Astrocyte (in vitro differentiated cells and primary cell): Measurements from ENCODE around the gene NRROS. TPM values are rescaled to one million over a fixed set of nuclear protein-coding genes. Genes with fewer than 3 reads are reported as not detected.

Experiments
- DNase-seq: peaks from one replicate; pipeline ENCODE4 v3.0.0-alpha.2; 2010; ENCODE audit warnings: low read depth
- FAIRE-seq: peaks from 2 replicates; lab custom pipeline; 2011; peaks lifted over from hg19 to GRCh38; lab: Jason Lieb, UNC
- H2AFZ ChIP-seq: 2 replicates; pipeline ENCODE4 v1.6.0; 2012; ENCODE audit warnings: low read depth, low read length, inconsistent platforms
- H3K27ac ChIP-seq: 2 replicates; pipeline ENCODE4 v1.5.1; 2011; ENCODE audit warnings: low read depth, low read length, inconsistent platforms
- H3K27me3 ChIP-seq: 2 replicates; pipeline ENCODE4 v1.6.0; 2011; ENCODE audit warnings: low read length, inconsistent platforms; ENCODE audit not compliant: insufficient read depth
- H3K36me3 ChIP-seq: 2 replicates; pipeline ENCODE4 v1.5.1; 2011; ENCODE audit warnings: low read length, inconsistent platforms; ENCODE audit not compliant: insufficient read depth
- H3K4me1 ChIP-seq: 2 replicates; pipeline ENCODE4 v1.5.1; 2011; ENCODE audit warnings: low read length, inconsistent platforms; ENCODE audit not compliant: insufficient read depth
- H3K4me2 ChIP-seq: 2 replicates; pipeline ENCODE4 v1.6.0; 2012; ENCODE audit warnings: low read length, inconsistent platforms
- H3K4me3 ChIP-seq: 2 replicates; pipeline ENCODE4 v1.5.1; 2011; ENCODE audit warnings: low read depth, mild to moderate bottlenecking, low read length, inconsistent platforms; ENCODE audit not compliant: insufficient read depth
- H3K79me2 ChIP-seq: 2 replicates; pipeline ENCODE4 v1.6.0; 2012; ENCODE audit warnings: mild to moderate bottlenecking, low read length, inconsistent platforms; ENCODE audit not compliant: insufficient read depth
- H3K9ac ChIP-seq: 2 replicates; pipeline ENCODE4 v1.6.0; 2012; ENCODE audit warnings: mild to moderate bottlenecking, low read length, inconsistent platforms
- H3K9me3 ChIP-seq: 2 replicates; pipeline ENCODE4 v1.5.1; 2012; ENCODE audit warnings: low read depth, mild to moderate bottlenecking, low read length, inconsistent platforms; ENCODE audit not compliant: insufficient read depth
- H4K20me1 ChIP-seq: 2 replicates; pipeline ENCODE4 v1.6.0; 2012; ENCODE audit warnings: low read length, inconsistent platforms; ENCODE audit not compliant: insufficient read depth
- H3K27ac Mint-ChIP-seq: one replicate; pipeline ENCODE4 v1.8.0; 2021; ENCODE audit warnings: mild to moderate bottlenecking, mixed read lengths; ENCODE audit not compliant: unreplicated experiment
- H3K27me3 Mint-ChIP-seq: one replicate; pipeline ENCODE4 v1.8.0; 2021; ENCODE audit warnings: low read depth, mixed read lengths; ENCODE audit not compliant: unreplicated experiment
- H3K36me3 Mint-ChIP-seq: one replicate; pipeline ENCODE4 v1.8.0; 2021; ENCODE audit warnings: low read depth, mixed read lengths; ENCODE audit not compliant: unreplicated experiment
- H3K4me1 Mint-ChIP-seq: one replicate; pipeline ENCODE4 v1.8.0; 2021; ENCODE audit warnings: low read depth, mixed read lengths; ENCODE audit not compliant: unreplicated experiment
- H3K4me3 Mint-ChIP-seq: one replicate; pipeline ENCODE4 v1.8.0; 2021; ENCODE audit warnings: mild to moderate bottlenecking, moderate library complexity, mixed read lengths; ENCODE audit not compliant: unreplicated experiment
- H3K9me3 Mint-ChIP-seq: one replicate; pipeline ENCODE4 v1.8.0; 2021; ENCODE audit warnings: mild to moderate bottlenecking, mixed read lengths; ENCODE audit not compliant: unreplicated experiment
- EZH2 ChIP-seq: IDR thresholded peaks from 2 replicates; pipeline ENCODE4 v1.6.1; 2012; ENCODE audit warnings: mild to moderate bottlenecking, low read length, inconsistent platforms; ENCODE audit not compliant: insufficient read depth
- total RNA-seq: library from RNA; stranded (reverse); gene quantifications from 2 replicates; pipeline ENCODE4 v1.2.1, GENCODE V29; 2021
- TF ChIP-seq, protein P1 (sequence below): IDR thresholded peaks from 2 replicates; pipeline ENCODE4 v1.5.1; 2011; ENCODE audit warnings: low read depth, mild to moderate bottlenecking, inconsistent platforms, low read length, moderate library complexity; ENCODE audit not compliant: insufficient read depth

NRROS gene
- total RNA-seq, 1 donor from 2014 or later, result not detected

DNA sequence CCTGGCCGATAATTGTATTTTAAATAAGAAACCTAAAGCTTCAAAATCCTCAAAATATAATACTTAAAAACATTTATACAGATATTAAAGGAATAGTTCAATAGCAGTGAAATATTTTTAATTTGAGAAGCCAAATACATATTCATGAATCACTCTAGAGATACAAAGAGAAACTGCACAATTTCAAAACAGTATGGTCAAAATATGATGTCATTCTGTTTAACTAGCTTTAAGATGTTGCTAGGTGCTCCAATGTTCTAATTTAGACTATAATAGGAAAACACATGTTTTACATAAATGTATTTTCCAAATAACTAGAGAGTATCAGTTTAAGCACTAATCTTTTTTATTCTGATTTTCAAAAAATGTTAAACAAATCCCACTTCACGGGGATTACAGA, 10.3 kb upstream of the NRROS start:
- H3K27me3 ChIP-seq, result peaks cover 5% of the 10 kb centered on the region
- no peaks in the 10 kb centered on the region for H3K9me3 ChIP-seq
- no peak for TF ChIP-seq EZH2
- TF ChIP-seq, protein P1, sequence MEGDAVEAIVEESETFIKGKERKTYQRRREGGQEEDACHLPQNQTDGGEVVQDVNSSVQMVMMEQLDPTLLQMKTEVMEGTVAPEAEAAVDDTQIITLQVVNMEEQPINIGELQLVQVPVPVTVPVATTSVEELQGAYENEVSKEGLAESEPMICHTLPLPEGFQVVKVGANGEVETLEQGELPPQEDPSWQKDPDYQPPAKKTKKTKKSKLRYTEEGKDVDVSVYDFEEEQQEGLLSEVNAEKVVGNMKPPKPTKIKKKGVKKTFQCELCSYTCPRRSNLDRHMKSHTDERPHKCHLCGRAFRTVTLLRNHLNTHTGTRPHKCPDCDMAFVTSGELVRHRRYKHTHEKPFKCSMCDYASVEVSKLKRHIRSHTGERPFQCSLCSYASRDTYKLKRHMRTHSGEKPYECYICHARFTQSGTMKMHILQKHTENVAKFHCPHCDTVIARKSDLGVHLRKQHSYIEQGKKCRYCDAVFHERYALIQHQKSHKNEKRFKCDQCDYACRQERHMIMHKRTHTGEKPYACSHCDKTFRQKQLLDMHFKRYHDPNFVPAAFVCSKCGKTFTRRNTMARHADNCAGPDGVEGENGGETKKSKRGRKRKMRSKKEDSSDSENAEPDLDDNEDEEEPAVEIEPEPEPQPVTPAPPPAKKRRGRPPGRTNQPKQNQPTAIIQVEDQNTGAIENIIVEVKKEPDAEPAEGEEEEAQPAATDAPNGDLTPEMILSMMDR, result no peak
- no peak overlapping the region for H3K4me2 ChIP-seq
- H4K20me1 ChIP-seq, result no peaks in the 10 kb centered on the region
- H3K79me2 ChIP-seq, result no peaks in the 10 kb centered on the region
- no peaks in the 10 kb centered on the region for H3K9me3 Mint-ChIP-seq
- no peak overlapping the region for H3K4me3 Mint-ChIP-seq
- FAIRE-seq (no peak), DNase-seq (no peak)
- H3K9ac ChIP-seq, result no peak overlapping the region
- no peaks in the 10 kb centered on the region for H3K36me3 Mint-ChIP-seq
- no peak overlapping the region for H2AFZ ChIP-seq
- no peak overlapping the region for H3K27ac ChIP-seq
- H3K27me3 Mint-ChIP-seq, result no peaks in the 10 kb centered on the region
- no peak overlapping the region for H3K27ac Mint-ChIP-seq
- H3K4me3 ChIP-seq, result no peak overlapping the region
- H3K4me1 ChIP-seq, result peaks cover 10% of the 10 kb centered on the region
- peaks cover 12% of the 10 kb centered on the region for H3K4me1 Mint-ChIP-seq
- no peaks in the 10 kb centered on the region for H3K36me3 ChIP-seq

DNA sequence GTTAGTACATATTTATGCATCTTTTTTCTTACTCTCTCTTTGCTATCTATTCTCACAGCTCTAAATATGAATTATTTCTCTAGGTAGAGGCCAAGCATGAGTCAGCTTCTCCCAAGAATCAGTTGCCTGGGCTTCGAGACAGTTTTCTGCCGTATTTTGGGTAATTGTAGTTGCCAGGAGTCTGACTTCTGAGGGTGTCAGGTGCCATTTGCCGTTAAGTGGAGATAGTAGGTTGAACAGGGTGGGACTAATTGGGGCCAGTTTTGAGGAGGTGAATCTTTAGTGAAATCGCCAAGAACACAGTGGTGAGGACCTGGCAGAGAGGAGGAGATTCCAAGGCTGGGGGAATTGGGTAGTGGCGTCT, 7.8 kb upstream of the NRROS start:
- Histone ChIP-seq H4K20me1 (no peaks in the 10 kb centered on the region), H3K9me3 (no peaks in the 10 kb centered on the region), H2AFZ (peak overlapping the region; percentile 78), H3K4me2 (peak overlapping the region; percentile 86), H3K36me3 (no peaks in the 10 kb centered on the region), H3K9ac (peak overlapping the region; percentile 85), H3K4me3 (peak overlapping the region; percentile 75), H3K27ac (no peak overlapping the region), H3K4me1 (peaks cover 10% of the 10 kb centered on the region), H3K27me3 (no peaks in the 10 kb centered on the region), H3K79me2 (no peaks in the 10 kb centered on the region)
- FAIRE-seq (no peak), DNase-seq (no peak)
- Mint-ChIP-seq H3K4me3 (peak overlapping the region; percentile 91), H3K27ac (peak overlapping the region; percentile 76), H3K36me3 (no peaks in the 10 kb centered on the region), H3K27me3 (peaks cover 10% of the 10 kb centered on the region), H3K9me3 (no peaks in the 10 kb centered on the region), H3K4me1 (peaks cover 12% of the 10 kb centered on the region)
- TF ChIP-seq, protein P1, result no peak
- no peak for TF ChIP-seq EZH2

DNA sequence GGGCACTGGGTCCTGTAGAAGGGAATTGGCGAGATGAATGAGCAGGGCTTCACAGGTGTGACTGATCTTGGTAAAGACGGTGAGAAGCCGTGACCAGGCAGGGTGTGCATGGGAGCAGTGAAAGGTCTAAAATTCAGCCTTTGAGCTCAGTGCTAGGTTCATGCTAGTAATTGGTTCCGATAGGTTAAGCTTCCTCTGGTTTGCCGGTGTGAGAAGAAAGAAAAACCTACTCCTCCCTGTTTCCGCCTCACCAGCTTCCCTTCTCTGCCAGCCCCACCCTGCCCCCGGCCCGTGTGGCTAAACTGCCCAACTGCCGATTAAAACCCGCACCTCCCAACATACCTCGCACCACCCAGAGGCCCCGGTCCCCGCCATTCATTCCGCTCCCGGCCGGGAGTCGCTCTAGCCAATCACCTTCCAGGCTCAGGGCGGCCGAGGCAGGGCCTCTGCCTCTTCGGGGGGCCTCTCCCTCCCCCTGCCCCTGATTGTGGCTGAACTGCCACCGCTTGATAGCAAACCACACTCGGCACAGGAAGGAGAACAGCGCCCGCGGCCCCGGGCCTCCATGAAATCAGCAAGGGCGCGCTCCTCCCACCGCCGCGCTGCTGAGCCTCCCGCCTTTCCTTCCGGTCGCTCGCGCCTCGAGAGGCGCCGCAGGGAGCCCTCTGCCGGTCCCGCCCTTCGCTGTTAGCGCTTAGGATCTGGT, 7.3 kb upstream of the NRROS start:
- Histone ChIP-seq H3K4me1 (peaks cover 10% of the 10 kb centered on the region), H3K9ac (peak overlapping the region; percentile 85), H3K36me3 (no peaks in the 10 kb centered on the region), H3K4me2 (peak overlapping the region; percentile 86), H3K79me2 (no peaks in the 10 kb centered on the region), H3K9me3 (no peaks in the 10 kb centered on the region), H3K4me3 (peak overlapping the region; percentile 75), H3K27me3 (peaks cover under 1% of the 10 kb centered on the region), H2AFZ (peak overlapping the region; percentile 78), H3K27ac (peak overlapping the region; percentile 55), H4K20me1 (no peaks in the 10 kb centered on the region)
- H3K27me3 Mint-ChIP-seq, result peaks cover 10% of the 10 kb centered on the region
- TF ChIP-seq EZH2, result no peak
- TF ChIP-seq, protein P1, result no peak
- FAIRE-seq (no peak), DNase-seq (peak; percentile 52)
- no peaks in the 10 kb centered on the region for H3K36me3 Mint-ChIP-seq
- peak overlapping the region; percentile 91 for H3K4me3 Mint-ChIP-seq
- no peaks in the 10 kb centered on the region for H3K9me3 Mint-ChIP-seq
- H3K27ac Mint-ChIP-seq, result peak overlapping the region; percentile 76
- H3K4me1 Mint-ChIP-seq, result peaks cover 9% of the 10 kb centered on the region
